Stimulated activated naive CD8-positive, alpha-beta T cell treated with anti-CD3 and anti-CD28 coated beads, Interleukin-15, Interleukin-2, amounts not matched to agents 100 ng/mL and 50 ng/mL, for 24 hours (primary cell): ENCODE measurements around the gene SLCO2A1.

Experiments used
- H3K27ac Mint-ChIP-seq: one replicate; pipeline ENCODE4 v1.8.0; 2021; ENCODE audit warnings: mild to moderate bottlenecking, mixed read lengths
- H3K27me3 Mint-ChIP-seq: one replicate; pipeline ENCODE4 v1.8.0; 2021; ENCODE audit warnings: mixed read lengths
- H3K36me3 Mint-ChIP-seq: one replicate; pipeline ENCODE4 v1.8.0; 2021; ENCODE audit warnings: low read depth, mixed read lengths
- H3K4me1 Mint-ChIP-seq: one replicate; pipeline ENCODE4 v1.8.0; 2021; ENCODE audit warnings: low read depth, mixed read lengths
- H3K4me3 Mint-ChIP-seq: one replicate; pipeline ENCODE4 v1.8.0; 2021; ENCODE audit warnings: mild to moderate bottlenecking, mixed read lengths
- H3K9me3 Mint-ChIP-seq: one replicate; pipeline ENCODE4 v1.8.0; 2021; ENCODE audit warnings: mixed read lengths

SLCO2A1 gene

GRCh38 chr3:133886031-133886722 is 143.5 kb downstream of the SLCO2A1 start:
- Mint-ChIP-seq H3K9me3 (no peaks in the 10 kb centered on the region), H3K27me3 (no peaks in the 10 kb centered on the region), H3K4me3 (no peak overlapping the region), H3K4me1 (peaks cover 16% of the 10 kb centered on the region), H3K36me3 (no peaks in the 10 kb centered on the region), H3K27ac (no peak overlapping the region)

- H3K27me3 Mint-ChIP-seq, result no peaks in the 10 kb centered on the region
- peaks cover under 1% of the 10 kb centered on the region for H3K9me3 Mint-ChIP-seq
- no peak overlapping the region for H3K27ac Mint-ChIP-seq
- no peak overlapping the region for H3K4me3 Mint-ChIP-seq
- H3K36me3 Mint-ChIP-seq, result no peaks in the 10 kb centered on the region
- peaks cover 16% of the 10 kb centered on the region for H3K4me1 Mint-ChIP-seq
These were observed 144.6 kb downstream of the SLCO2A1 start for GRCh38 chr3:133884887-133885711.

- Mint-ChIP-seq H3K9me3 (peaks cover 5% of the 10 kb centered on the region), H3K4me1 (peaks cover 16% of the 10 kb centered on the region), H3K27ac (no peak overlapping the region), H3K4me3 (no peak overlapping the region), H3K27me3 (no peaks in the 10 kb centered on the region), H3K36me3 (no peaks in the 10 kb centered on the region)
These were observed 145.5 kb downstream of the SLCO2A1 start for GRCh38 chr3:133884054-133884886.

- Mint-ChIP-seq H3K9me3 (peaks cover 5% of the 10 kb centered on the region), H3K27me3 (no peaks in the 10 kb centered on the region), H3K4me1 (peaks cover 16% of the 10 kb centered on the region), H3K36me3 (no peaks in the 10 kb centered on the region), H3K4me3 (no peak overlapping the region), H3K27ac (no peak overlapping the region)
These were observed 146.1 kb downstream of the SLCO2A1 start for GRCh38 chr3:133883641-133884040.

GRCh38 chr3:133882986-133883586 is 146.6 kb downstream of the SLCO2A1 start:
- Mint-ChIP-seq H3K27ac (no peak overlapping the region), H3K4me1 (peaks cover 16% of the 10 kb centered on the region), H3K4me3 (no peak overlapping the region)

GRCh38 chr3:133881939-133882825 is 147.5 kb downstream of the SLCO2A1 start:
- Mint-ChIP-seq H3K27ac (peak overlapping the region; percentile 42), H3K9me3 (peaks cover 13% of the 10 kb centered on the region), H3K27me3 (no peaks in the 10 kb centered on the region), H3K4me3 (no peak overlapping the region), H3K4me1 (peaks cover 16% of the 10 kb centered on the region), H3K36me3 (no peaks in the 10 kb centered on the region)

More at GRCh38 chr3:133882986-133883586, 146.6 kb downstream of the SLCO2A1 start:
- Mint-ChIP-seq H3K9me3 (peaks cover 5% of the 10 kb centered on the region), H3K36me3 (no peaks in the 10 kb centered on the region), H3K27me3 (no peaks in the 10 kb centered on the region)

- Mint-ChIP-seq H3K27me3 (no peaks in the 10 kb centered on the region), H3K27ac (peak overlapping the region; percentile 33), H3K4me1 (peaks cover 16% of the 10 kb centered on the region), H3K9me3 (peaks cover 13% of the 10 kb centered on the region), H3K4me3 (no peak overlapping the region), H3K36me3 (no peaks in the 10 kb centered on the region)
These were observed 148.2 kb downstream of the SLCO2A1 start for GRCh38 chr3:133881492-133881891.

GRCh38 chr3:133880886-133881455 is 148.8 kb downstream of the SLCO2A1 start:
- Mint-ChIP-seq H3K9me3 (peaks cover 13% of the 10 kb centered on the region), H3K4me3 (no peak overlapping the region), H3K27ac (no peak overlapping the region), H3K27me3 (no peaks in the 10 kb centered on the region), H3K36me3 (no peaks in the 10 kb centered on the region), H3K4me1 (peaks cover 16% of the 10 kb centered on the region)

- H3K36me3 Mint-ChIP-seq, result no peaks in the 10 kb centered on the region
- no peak overlapping the region for H3K4me3 Mint-ChIP-seq
- no peak overlapping the region for H3K27ac Mint-ChIP-seq
- H3K27me3 Mint-ChIP-seq, result no peaks in the 10 kb centered on the region
- H3K9me3 Mint-ChIP-seq, result peaks cover 13% of the 10 kb centered on the region
- peaks cover 16% of the 10 kb centered on the region for H3K4me1 Mint-ChIP-seq
These were observed 149.4 kb downstream of the SLCO2A1 start for GRCh38 chr3:133880287-133880686.

- H3K36me3 Mint-ChIP-seq, result no peaks in the 10 kb centered on the region
- H3K27ac Mint-ChIP-seq, result no peak overlapping the region
- peaks cover 6% of the 10 kb centered on the region for H3K27me3 Mint-ChIP-seq
- H3K9me3 Mint-ChIP-seq, result peaks cover 13% of the 10 kb centered on the region
- peaks cover 16% of the 10 kb centered on the region for H3K4me1 Mint-ChIP-seq
- H3K4me3 Mint-ChIP-seq, result no peak overlapping the region
These were observed 151.2 kb downstream of the SLCO2A1 start for GRCh38 chr3:133878518-133878917.
